ENCODE data around the gene RNF38.
"Not testable (repeated sequence)": the region's sequence is repeated elsewhere in the genome, so short reads cannot be mapped to it uniquely, and the experiment has no call there.

The RNF38 gene

GRCh38 chr9:36399980-36400331, at the start of gene RNF38:
TSS of gene RNF38 (minus strand) at chr9:36400269. CDS start at chr9:36400108, 161 bp downstream.
- no peak for DNase-seq

GRCh38 chr9:36448555-36448954, 48.5 kb upstream of the RNF38 start:
- not testable (repeated sequence) for DNase-seq

- no peak for DNase-seq
These were observed 47.9 kb upstream of the RNF38 start for GRCh38 chr9:36448017-36448416.

- not testable (repeated sequence) for DNase-seq
These were observed 46.6 kb upstream of the RNF38 start for GRCh38 chr9:36446678-36447077.

- DNase-seq: no peak
These were observed 45.8 kb upstream of the RNF38 start for GRCh38 chr9:36445800-36446361.

- no peak for DNase-seq
These were observed 44.1 kb upstream of the RNF38 start for GRCh38 chr9:36444203-36444602.

GRCh38 chr9:36443581-36443980, 43.5 kb upstream of the RNF38 start:
- DNase-seq: no peak

GRCh38 chr9:36442710-36443109, 42.6 kb upstream of the RNF38 start:
- no peak for DNase-seq

- no peak for DNase-seq
These were observed 41.9 kb upstream of the RNF38 start for GRCh38 chr9:36441966-36442365.

GRCh38 chr9:36438536-36439236, 38.6 kb upstream of the RNF38 start:
- no peak for DNase-seq

GRCh38 chr9:36437790-36438189, 37.7 kb upstream of the RNF38 start:
- no peak for DNase-seq

- DNase-seq: no peak
These were observed 36.8 kb upstream of the RNF38 start for GRCh38 chr9:36436909-36437308.

- no peak for DNase-seq
These were observed 33.3 kb upstream of the RNF38 start for GRCh38 chr9:36433386-36433785.

GRCh38 chr9:36431078-36431477, 31.0 kb upstream of the RNF38 start:
- DNase-seq: no peak

GRCh38 chr9:36426945-36427344, 26.9 kb upstream of the RNF38 start:
- no peak for DNase-seq

GRCh38 chr9:36426348-36426747, 26.3 kb upstream of the RNF38 start:
- DNase-seq: no peak

- no peak for DNase-seq
These were observed 24.4 kb upstream of the RNF38 start for GRCh38 chr9:36424289-36425055.

- DNase-seq: no peak
These were observed 23.1 kb upstream of the RNF38 start for GRCh38 chr9:36423206-36423605.

GRCh38 chr9:36416890-36417289, 16.8 kb upstream of the RNF38 start:
- no peak for DNase-seq

GRCh38 chr9:36415822-36416525, 15.9 kb upstream of the RNF38 start:
- DNase-seq: no peak

GRCh38 chr9:36411410-36411809, 11.3 kb upstream of the RNF38 start:
- not testable (repeated sequence) for DNase-seq

- DNase-seq: not testable (repeated sequence)
These were observed 9.0 kb upstream of the RNF38 start for GRCh38 chr9:36409076-36409475.

GRCh38 chr9:36407122-36407723, 7.2 kb upstream of the RNF38 start:
- DNase-seq: no peak
